CD14-positive monocyte (primary cell): Measurements from ENCODE around the gene DNAH7. TPM values are rescaled to one million over a fixed set of nuclear protein-coding genes. Genes with fewer than 3 reads are reported as not detected.
A peak's percentile ranks its signal among the peaks of the same experiment; 100 is the strongest.

ENCODE experiments used
- DNase-seq, 3 donors: peaks; one replicate each; pipeline ENCODE4 v3.0.0-alpha.2; 2011 to 2022
- H2AFZ ChIP-seq: 2 replicates; pipeline ENCODE4 v1.6.0; 2012; ENCODE audit warnings: mild to moderate bottlenecking, low read depth, low read length, inconsistent platforms; ENCODE audit not compliant: insufficient read depth, poor library complexity, severe bottlenecking
- H3K27ac ChIP-seq, 2 donors: 1 replicate in 1 of 2; 2 replicates in 1 of 2; pipeline ENCODE4 v1.5.1; 2012 to 2013; ENCODE audit warnings: low read length in 2 of 2, control low read depth in 1 of 2, inconsistent platforms in 1 of 2, low read depth in 1 of 2, mild to moderate bottlenecking in 1 of 2
- H3K27me3 ChIP-seq, 2 donors: one replicate each; pipeline versions ENCODE4 v1.6.0 to v1.6.1; 2011 to 2013; ENCODE audit warnings: low read length in 2 of 2; ENCODE audit not compliant: control insufficient read depth in 2 of 2, insufficient read depth in 2 of 2
- H3K36me3 ChIP-seq, 2 donors: replicated peaks in 1 of 2; 1 replicate in 1 of 2; 2 replicates in 1 of 2; pipeline versions ENCODE4 v1.5.1 to v1.6.1; 2012 to 2013; ENCODE audit warnings: low read length in 2 of 2, control low read depth in 1 of 2, inconsistent platforms in 1 of 2, mild to moderate bottlenecking in 1 of 2; ENCODE audit not compliant: insufficient read depth in 2 of 2, control insufficient read depth in 1 of 2
- H3K4me1 ChIP-seq, 2 donors: 1 replicate in 1 of 2; 2 replicates in 1 of 2; pipeline versions ENCODE4 v1.5.1 to v1.6.1; 2012 to 2013; ENCODE audit warnings: low read length in 2 of 2, control low read depth in 1 of 2, inconsistent platforms in 1 of 2, mild to moderate bottlenecking in 1 of 2, moderate library complexity in 1 of 2; ENCODE audit not compliant: insufficient read depth in 2 of 2, control insufficient read depth in 1 of 2
- H3K4me2 ChIP-seq: replicated peaks from 2 replicates; pipeline ENCODE3; 2012; ENCODE audit warnings: low read length, moderate library complexity, mild to moderate bottlenecking; ENCODE audit not compliant: poor library complexity, severe bottlenecking; ENCODE audit errors: extremely low read depth
- H3K4me3 ChIP-seq, 3 experiments: fragments of 200-600 bp in 1 of 3; sonication (generic) in 1 of 3; replicated peaks in 1 of 3; 1 replicate in 2 of 3; 2 replicates in 1 of 3; pipeline ENCODE4 v1.5.1; 2011 to 2013; ENCODE audit warnings: low read length in 3 of 3, mild to moderate bottlenecking in 3 of 3, control low read depth in 2 of 3, low read depth in 2 of 3, inconsistent platforms in 1 of 3, moderate library complexity in 1 of 3
- H3K79me2 ChIP-seq: 2 replicates; pipeline ENCODE4 v1.6.0; 2012; ENCODE audit warnings: mild to moderate bottlenecking, control low read depth, inconsistent platforms, low read length, moderate library complexity; ENCODE audit not compliant: insufficient read depth
- H3K9ac ChIP-seq: 2 replicates; pipeline ENCODE4 v1.6.0; 2017; ENCODE audit warnings: low read length, mild to moderate bottlenecking; ENCODE audit not compliant: insufficient read depth, poor library complexity, severe bottlenecking
- H3K9me3 ChIP-seq, 2 donors: replicated peaks in 1 of 2; 1 replicate in 1 of 2; 2 replicates in 1 of 2; pipeline versions ENCODE4 v1.5.1 to v1.6.1; 2012 to 2013; ENCODE audit warnings: low read length in 2 of 2, control low read depth in 1 of 2; ENCODE audit not compliant: control insufficient read depth in 1 of 2, insufficient read depth in 1 of 2
- H4K20me1 ChIP-seq: 2 replicates; pipeline ENCODE4 v1.6.0; 2012; ENCODE audit warnings: mild to moderate bottlenecking, low read length, control low read depth, moderate library complexity; ENCODE audit not compliant: insufficient read depth
- H3K27ac Mint-ChIP-seq, 7 donors: one replicate each; pipeline ENCODE4 v1.8.0; 2020; ENCODE audit warnings: mild to moderate bottlenecking in 7 of 7, mixed read lengths in 7 of 7, moderate library complexity in 6 of 7, inconsistent platforms in 2 of 7
- H3K27me3 Mint-ChIP-seq, 3 donors: one replicate each; pipeline ENCODE4 v1.8.0; 2021 to 2022; ENCODE audit warnings: low read depth in 3 of 3, mild to moderate bottlenecking in 3 of 3, mixed read lengths in 3 of 3, moderate library complexity in 3 of 3, inconsistent platforms in 1 of 3
- H3K36me3 Mint-ChIP-seq, 2 donors: one replicate each; pipeline ENCODE4 v1.8.0; 2020; ENCODE audit warnings: mixed read lengths in 2 of 2, inconsistent platforms in 1 of 2, mild to moderate bottlenecking in 1 of 2
- H3K4me1 Mint-ChIP-seq: one replicate; pipeline ENCODE4 v1.8.0; 2020; ENCODE audit warnings: mild to moderate bottlenecking, mixed read lengths
- H3K4me3 Mint-ChIP-seq, 2 donors: one replicate each; pipeline ENCODE4 v1.8.0; 2020; ENCODE audit warnings: mild to moderate bottlenecking in 2 of 2, mixed read lengths in 2 of 2, moderate library complexity in 1 of 2
- H3K9me3 Mint-ChIP-seq, 7 donors: one replicate each; pipeline ENCODE4 v1.8.0; 2020 to 2022; ENCODE audit warnings: mixed read lengths in 7 of 7, mild to moderate bottlenecking in 6 of 7, moderate library complexity in 6 of 7, inconsistent platforms in 2 of 7
- CTCF ChIP-seq: fragments of 200-600 bp; IDR thresholded peaks from one replicate; pipeline ENCODE4 v1.8.0; 2022; ENCODE audit warnings: antibody characterized with exemption, mild to moderate bottlenecking
- whole genome bisulfite sequencing: methylation state at CpG from one replicate; pipeline ENCODE4 v1.1.5; 2013; ENCODE audit warnings: missing lambda C conversion rate; ENCODE audit not compliant: insufficient coverage; 5-methylcytosine and 5-hydroxymethylcytosine counted together
- intact Hi-C, 2 donors: fragments of 100-400 bp; cut with micrococcal nuclease; formaldehyde crosslinking; loops; one replicate each; pipeline versions ENCODE4 v1.15.0 to v1.15.1; 2023
- polyA plus RNA-seq, 3 donors: library from polyadenylated mRNA; depleted of rRNA in 1 of 3; unstranded in 2 of 3; stranded (reverse) in 1 of 3; fragments of 300-500 nt in 2 of 3; fragments of >200 nt in 1 of 3; fragmentation: Illumina TruSeq in 2 of 3; gene quantifications; 1 replicate in 2 of 3; 2 replicates in 1 of 3; pipeline ENCODE4 v1.2.3, GENCODE V29; 2012 to 2021

Gene DNAH7
- polyA plus RNA-seq, 3 donors: 0.07 TPM; not detected in 2

GRCh38 chr2:195721042-195721441 is 347.6 kb downstream of the DNAH7 start:
- Mint-ChIP-seq H3K27ac (peak overlapping the region in 2 of 7 donors; percentile 17 to 40), H3K36me3 (peaks cover 31 to 45% of the 10 kb centered on the region in 2 donors), H3K9me3 (peaks cover 0 to 5% (median 0%) of the 10 kb centered on the region in 7 donors), H3K4me1 (peaks cover 2% of the 10 kb centered on the region), H3K4me3 (no peak overlapping the region), H3K27me3 (no peaks in the 10 kb centered on the region)
- intact Hi-C loops: no loop called here
- Histone ChIP-seq H3K4me1 (no peaks in the 10 kb centered on the region), H3K36me3 (peaks cover 10 to 38% of the 10 kb centered on the region in 2 donors), H3K4me3 (no peak overlapping the region), H4K20me1 (no peaks in the 10 kb centered on the region), H3K9ac (no peak overlapping the region), H3K79me2 (no peaks in the 10 kb centered on the region), H2AFZ (no peak overlapping the region), H3K4me2 (no peak overlapping the region), H3K27ac (no peak overlapping the region), H3K9me3 (no peaks in the 10 kb centered on the region), H3K27me3 (no peaks in the 10 kb centered on the region)
- no CpG with 5 or more reads among the region's 2 CpGs for WGBS
- DNase-seq: no peak
- no peak for TF ChIP-seq CTCF

- Mint-ChIP-seq H3K9me3 (peaks cover 0 to 5% (median 1%) of the 10 kb centered on the region in 7 donors), H3K27ac (no peak overlapping the region), H3K27me3 (no peaks in the 10 kb centered on the region), H3K36me3 (peaks cover 44 to 53% of the 10 kb centered on the region in 2 donors), H3K4me1 (no peaks in the 10 kb centered on the region), H3K4me3 (no peak overlapping the region)
- no peak overlapping the region for H3K4me3 ChIP-seq
- H3K27me3 ChIP-seq: no peaks in the 10 kb centered on the region
- no peak for TF ChIP-seq CTCF
- H3K4me2 ChIP-seq: no peak overlapping the region
- WGBS: no CpG with 5 or more reads among the region's 4 CpGs
- H3K36me3 ChIP-seq: peaks cover 18 to 49% of the 10 kb centered on the region in 2 donors
- no peak overlapping the region for H3K27ac ChIP-seq
- H3K79me2 ChIP-seq: no peaks in the 10 kb centered on the region
- no peaks in the 10 kb centered on the region for H4K20me1 ChIP-seq
- intact Hi-C loops: no loop called here
- no peak for DNase-seq
- H3K4me1 ChIP-seq: no peaks in the 10 kb centered on the region
- H2AFZ ChIP-seq: no peak overlapping the region
- no peaks in the 10 kb centered on the region for H3K9me3 ChIP-seq
- H3K9ac ChIP-seq: no peak overlapping the region
Measured at GRCh38 chr2:195716466-195716865, 352.2 kb downstream of the DNAH7 start.
